Measurements from ENCODE around the gene KIF13A. TPM values are rescaled to one million over a fixed set of nuclear protein-coding genes. Genes with fewer than 3 reads are reported as not detected.

KIF13A gene
- total RNA-seq, 3 donors from 2014 or later (not counting 1 experiment from before 2014, with no cell fraction given) = 15.0 to 26.4 (median 19.5) TPM

GRCh38 chr6:17904491-17905120 lies 82.8 kb downstream of the KIF13A start:
- H3K9me3 Mint-ChIP-seq = no peaks in the 10 kb centered on the region
- intact Hi-C loops (cut with micrococcal nuclease) = no loop called here
- H3K27ac ChIP-seq (ENCODE audit: low read length) = no peak overlapping the region
- no peaks in the 10 kb centered on the region for H3K36me3 Mint-ChIP-seq
- H3K4me3 ChIP-seq (ENCODE audit: low read length) = no peak overlapping the region
- no peaks in the 10 kb centered on the region for H3K27me3 ChIP-seq (ENCODE audit: control insufficient read depth, insufficient read depth, low read length)
- 100% methylated on average over 4 of the region's 6 CpGs for WGBS (ENCODE audit: insufficient coverage)
- DNase-seq (no peak), ATAC-seq (no peak)
- H3K9me3 ChIP-seq (ENCODE audit: control insufficient read depth, insufficient read depth, low read length) = no peaks in the 10 kb centered on the region
- H3K27me3 Mint-ChIP-seq (ENCODE audit: low read depth in 2 of 2) = no peaks in the 10 kb centered on the region
- TF ChIP-seq, protein P1, sequence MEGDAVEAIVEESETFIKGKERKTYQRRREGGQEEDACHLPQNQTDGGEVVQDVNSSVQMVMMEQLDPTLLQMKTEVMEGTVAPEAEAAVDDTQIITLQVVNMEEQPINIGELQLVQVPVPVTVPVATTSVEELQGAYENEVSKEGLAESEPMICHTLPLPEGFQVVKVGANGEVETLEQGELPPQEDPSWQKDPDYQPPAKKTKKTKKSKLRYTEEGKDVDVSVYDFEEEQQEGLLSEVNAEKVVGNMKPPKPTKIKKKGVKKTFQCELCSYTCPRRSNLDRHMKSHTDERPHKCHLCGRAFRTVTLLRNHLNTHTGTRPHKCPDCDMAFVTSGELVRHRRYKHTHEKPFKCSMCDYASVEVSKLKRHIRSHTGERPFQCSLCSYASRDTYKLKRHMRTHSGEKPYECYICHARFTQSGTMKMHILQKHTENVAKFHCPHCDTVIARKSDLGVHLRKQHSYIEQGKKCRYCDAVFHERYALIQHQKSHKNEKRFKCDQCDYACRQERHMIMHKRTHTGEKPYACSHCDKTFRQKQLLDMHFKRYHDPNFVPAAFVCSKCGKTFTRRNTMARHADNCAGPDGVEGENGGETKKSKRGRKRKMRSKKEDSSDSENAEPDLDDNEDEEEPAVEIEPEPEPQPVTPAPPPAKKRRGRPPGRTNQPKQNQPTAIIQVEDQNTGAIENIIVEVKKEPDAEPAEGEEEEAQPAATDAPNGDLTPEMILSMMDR (IDR thresholded peaks at IDR 0.05) = no peak
- H3K36me3 ChIP-seq (ENCODE audit: control insufficient read depth, insufficient read depth, low read length) = no peaks in the 10 kb centered on the region
- peaks cover 2% of the 10 kb centered on the region for H3K4me1 ChIP-seq (ENCODE audit: control insufficient read depth, insufficient read depth, low read length)
- H3K27ac Mint-ChIP-seq = no peak overlapping the region
- no peak overlapping the region for H3K4me3 Mint-ChIP-seq
- peaks cover 16 to 46% of the 10 kb centered on the region in 2 donors for H3K4me1 Mint-ChIP-seq

DNA sequence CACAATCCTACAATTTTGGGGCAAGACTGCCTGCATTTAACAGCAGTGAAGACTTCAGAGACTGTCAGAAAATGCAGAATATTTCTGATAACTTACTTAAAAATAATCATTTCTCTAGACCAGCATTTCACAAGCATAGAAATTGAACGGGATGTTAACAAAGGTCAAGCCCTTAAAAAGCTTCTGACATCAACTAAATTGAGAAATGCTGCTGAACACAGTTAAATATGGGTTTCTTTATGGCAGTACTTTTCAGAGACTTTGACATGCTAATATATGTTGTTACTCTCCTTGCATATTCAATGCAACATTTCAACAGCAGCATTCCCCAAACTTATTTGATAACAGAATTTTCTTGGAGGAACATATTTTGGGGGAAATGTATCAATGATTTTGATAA lies 84.5 kb downstream of the KIF13A start:
- intact Hi-C loops (cut with micrococcal nuclease) = no loop called here
- Mint-ChIP-seq H3K36me3 (peaks cover under 1% of the 10 kb centered on the region), H3K4me3 (no peak overlapping the region), H3K9me3 (no peaks in the 10 kb centered on the region), H3K4me1 (peaks cover 9 to 35% of the 10 kb centered on the region in 2 donors), H3K27me3 (ENCODE audit: low read depth in 2 of 2) (no peaks in the 10 kb centered on the region), H3K27ac (no peak overlapping the region)
- ATAC-seq = no peak
- Histone ChIP-seq H3K36me3 (ENCODE audit: control insufficient read depth, insufficient read depth, low read length) (no peaks in the 10 kb centered on the region), H3K27ac (ENCODE audit: low read length) (no peak overlapping the region), H3K27me3 (ENCODE audit: control insufficient read depth, insufficient read depth, low read length) (no peaks in the 10 kb centered on the region), H3K4me1 (ENCODE audit: control insufficient read depth, insufficient read depth, low read length) (no peaks in the 10 kb centered on the region), H3K4me3 (ENCODE audit: low read length) (no peak overlapping the region), H3K9me3 (ENCODE audit: control insufficient read depth, insufficient read depth, low read length) (no peaks in the 10 kb centered on the region)
- no peak for DNase-seq
- 89% methylated on average over 1 of the region's 1 CpG for WGBS (ENCODE audit: insufficient coverage)
- TF ChIP-seq, protein P1 (IDR thresholded peaks at IDR 0.05) = no peak

GRCh38 chr6:17901493-17901892 lies 85.9 kb downstream of the KIF13A start:
- Mint-ChIP-seq H3K27ac (no peak overlapping the region), H3K4me1 (peaks cover 0 to 25% of the 10 kb centered on the region in 2 donors), H3K36me3 (peaks cover 5% of the 10 kb centered on the region), H3K9me3 (no peaks in the 10 kb centered on the region), H3K4me3 (no peak overlapping the region), H3K27me3 (ENCODE audit: low read depth in 2 of 2) (no peaks in the 10 kb centered on the region)
- intact Hi-C loops (cut with micrococcal nuclease) = no loop called here
- no peak overlapping the region for H3K27ac ChIP-seq (ENCODE audit: low read length)
- DNase-seq (no peak), ATAC-seq (no peak)
- no peaks in the 10 kb centered on the region for H3K9me3 ChIP-seq (ENCODE audit: control insufficient read depth, insufficient read depth, low read length)
- TF ChIP-seq, protein P1 (IDR thresholded peaks at IDR 0.05) = no peak
- H3K4me3 ChIP-seq (ENCODE audit: low read length) = no peak overlapping the region
- H3K36me3 ChIP-seq (ENCODE audit: control insufficient read depth, insufficient read depth, low read length) = no peaks in the 10 kb centered on the region
- H3K27me3 ChIP-seq (ENCODE audit: control insufficient read depth, insufficient read depth, low read length) = no peaks in the 10 kb centered on the region
- H3K4me1 ChIP-seq (ENCODE audit: control insufficient read depth, insufficient read depth, low read length) = no peaks in the 10 kb centered on the region

- Mint-ChIP-seq H3K36me3 (peaks cover 14% of the 10 kb centered on the region), H3K4me1 (peaks cover 0 to 16% of the 10 kb centered on the region in 2 donors), H3K9me3 (peaks cover 2 to 7% of the 10 kb centered on the region in 2 donors), H3K27me3 (ENCODE audit: low read depth in 2 of 2) (no peaks in the 10 kb centered on the region), H3K27ac (no peak overlapping the region), H3K4me3 (no peak overlapping the region)
- Histone ChIP-seq H3K4me3 (ENCODE audit: low read length) (no peak overlapping the region), H3K9me3 (ENCODE audit: control insufficient read depth, insufficient read depth, low read length) (peaks cover 9% of the 10 kb centered on the region), H3K27me3 (ENCODE audit: control insufficient read depth, insufficient read depth, low read length) (no peaks in the 10 kb centered on the region), H3K27ac (ENCODE audit: low read length) (no peak overlapping the region), H3K4me1 (ENCODE audit: control insufficient read depth, insufficient read depth, low read length) (no peaks in the 10 kb centered on the region), H3K36me3 (ENCODE audit: control insufficient read depth, insufficient read depth, low read length) (no peaks in the 10 kb centered on the region)
- ATAC-seq (no peak), DNase-seq (no peak)
- WGBS (ENCODE audit: insufficient coverage) = 61% methylated on average over 2 of the region's 2 CpGs
- TF ChIP-seq, protein P1 (IDR thresholded peaks at IDR 0.05) = no peak
- intact Hi-C loops (cut with micrococcal nuclease) = no loop called here
These were observed 87.4 kb downstream of the KIF13A start for GRCh38 chr6:17900011-17900410.

Measured in natural killer cell (primary cell).